IMR-90 (cell line): ENCODE results near the gene TNS3. TPM values are rescaled to one million over a fixed set of nuclear protein-coding genes. Genes with fewer than 3 reads are reported as not detected.

Experiments
- ATAC-seq: fragments of 200-7000 bp; cut with Tn5 transposase; 2 replicates; pipeline ENCODE4 v1.9.1; 2020; ENCODE audit warnings: low read depth, mild to moderate bottlenecking, moderate library complexity
- BruUV-seq: library from RNA; stranded (reverse); fragments of 400-500 nt; replicated peaks from 2 replicates; lab custom pipeline; 2021; lab: Mats Ljungman, UMichigan
- CTCF ChIA-PET: fragments of 300-600 bp; formaldehyde crosslinking; extraction: SDS; loops from one replicate; lab custom pipeline; 2021; ENCODE audit warnings: antibody characterized with exemption; lab: Yijun Ruan, JAX
- POLR2A ChIA-PET: fragments of 300-600 bp; sonication (Branson Sonifier 250); formaldehyde crosslinking; loops from one replicate; lab custom pipeline; 2022; ENCODE audit warnings: antibody characterized with exemption; ENCODE audit not compliant: unreplicated experiment; lab: Charles Lee
- DNase-seq: peaks from one replicate; pipeline ENCODE4 v3.0.0; 2013
- H2AFZ ChIP-seq: replicated peaks from 2 replicates; pipeline ENCODE3; 2013; ENCODE audit warnings: low read length, mild to moderate bottlenecking; ENCODE audit not compliant: poor library complexity
- H2AK5ac ChIP-seq: 2 replicates; pipeline ENCODE4 v1.6.1; 2013; ENCODE audit warnings: low read depth, low read length, inconsistent platforms
- H2AK9ac ChIP-seq: replicated peaks from 2 replicates; pipeline ENCODE3; 2013; ENCODE audit warnings: mild to moderate bottlenecking, low read depth, low read length, moderate library complexity; ENCODE audit not compliant: poor library complexity
- H2BK120ac ChIP-seq: 2 replicates; pipeline ENCODE4 v1.6.1; 2013; ENCODE audit warnings: low read depth, low read length, inconsistent platforms
- H2BK15ac ChIP-seq: 3 replicates; pipeline ENCODE4 v1.6.1; 2013; ENCODE audit warnings: low read depth, low read length, inconsistent platforms
- H2BK20ac ChIP-seq: 2 replicates; pipeline ENCODE4 v1.6.1; 2013; ENCODE audit warnings: low read depth, mild to moderate bottlenecking, inconsistent platforms, low read length, moderate library complexity
- H2BK5ac ChIP-seq: 2 replicates; pipeline ENCODE4 v1.6.1; 2013; ENCODE audit warnings: mild to moderate bottlenecking, low read depth, low read length, inconsistent platforms; ENCODE audit not compliant: poor library complexity, severe bottlenecking
- H3K14ac ChIP-seq: replicated peaks from 2 replicates; pipeline ENCODE4 v1.6.1; 2013; ENCODE audit warnings: low read depth, low read length, inconsistent platforms
- H3K18ac ChIP-seq: 2 replicates; pipeline ENCODE4 v1.6.1; 2013; ENCODE audit warnings: low read depth, low read length, control low read depth
- H3K23ac ChIP-seq: 2 replicates; pipeline ENCODE4 v1.6.1; 2013; ENCODE audit warnings: low read depth, low read length, inconsistent platforms
- H3K27ac ChIP-seq: 2 replicates; pipeline ENCODE4 v1.5.1; 2013; ENCODE audit warnings: mild to moderate bottlenecking, control low read depth, low read length; ENCODE audit not compliant: insufficient read depth
- H3K27me3 ChIP-seq: 2 replicates; pipeline ENCODE4 v1.6.1; 2013; ENCODE audit warnings: low read length; ENCODE audit not compliant: control insufficient read depth, insufficient read depth
- H3K36me3 ChIP-seq: 2 replicates; pipeline ENCODE4 v1.6.1; 2013; ENCODE audit warnings: low read length, mixed read lengths; ENCODE audit not compliant: control insufficient read depth, insufficient read depth
- H3K4ac ChIP-seq: 2 replicates; pipeline ENCODE4 v1.6.1; 2013; ENCODE audit warnings: low read depth, low read length, inconsistent platforms
- H3K4me1 ChIP-seq: 2 replicates; pipeline ENCODE4 v1.6.1; 2013; ENCODE audit warnings: low read length, mixed read lengths; ENCODE audit not compliant: control insufficient read depth, insufficient read depth
- H3K4me2 ChIP-seq: 2 replicates; pipeline ENCODE4 v1.6.1; 2013; ENCODE audit warnings: low read depth, mild to moderate bottlenecking, control low read depth, low read length, moderate library complexity
- H3K4me3 ChIP-seq: 2 replicates; pipeline ENCODE4 v1.5.1; 2013; ENCODE audit warnings: low read depth, mild to moderate bottlenecking, control low read depth, low read length, moderate library complexity; ENCODE audit not compliant: insufficient read depth
- H3K56ac ChIP-seq: 2 replicates; pipeline ENCODE4 v1.6.1; 2013; ENCODE audit warnings: low read length, inconsistent platforms; ENCODE audit not compliant: insufficient read depth; ENCODE audit errors: extremely low read depth
- H3K79me1 ChIP-seq, 2 experiments: 2 replicates each; pipeline ENCODE4 v1.6.1; 2013; ENCODE audit warnings: low read length in 2 of 2, inconsistent platforms in 1 of 2, low read depth in 1 of 2
- H3K9ac ChIP-seq: 2 replicates; pipeline ENCODE4 v1.6.1; 2013; ENCODE audit warnings: low read depth, low read length, control low read depth
- H3K9me1 ChIP-seq: 2 replicates; pipeline ENCODE4 v1.6.1; 2013; ENCODE audit warnings: low read length, inconsistent platforms; ENCODE audit not compliant: insufficient read depth
- H3K9me3 ChIP-seq: 2 replicates; pipeline ENCODE4 v1.6.1; 2013; ENCODE audit warnings: low read length; ENCODE audit not compliant: control insufficient read depth, insufficient read depth
- H4K20me1 ChIP-seq: 2 replicates; pipeline ENCODE4 v1.6.1; 2013; ENCODE audit warnings: low read length, inconsistent platforms; ENCODE audit not compliant: insufficient read depth
- H4K5ac ChIP-seq: 2 replicates; pipeline ENCODE4 v1.6.1; 2013; ENCODE audit warnings: mild to moderate bottlenecking, low read depth, low read length, control low read depth
- H4K8ac ChIP-seq, 2 experiments: 2 replicates each; pipeline ENCODE4 v1.6.1; 2013; ENCODE audit warnings: low read depth in 2 of 2, low read length in 2 of 2, control low read depth in 1 of 2, inconsistent platforms in 1 of 2
- H4K91ac ChIP-seq: 2 replicates; pipeline ENCODE4 v1.6.1; 2013; ENCODE audit warnings: low read depth, low read length, inconsistent platforms; ENCODE audit not compliant: insufficient read depth
- BHLHE40 ChIP-seq: fragments of 150-350 bp; IDR thresholded peaks from 2 replicates; pipeline ENCODE4 v1.6.1; 2016; ENCODE audit warnings: mild to moderate bottlenecking, low read depth, low read length
- MAZ ChIP-seq: IDR thresholded peaks from 2 replicates; pipeline ENCODE4 v1.6.1; 2012; ENCODE audit warnings: low read depth, mild to moderate bottlenecking, low read length, improper control_type of control experiment, moderate library complexity, borderline replicate concordance
- MXI1 ChIP-seq: IDR thresholded peaks from 2 replicates; pipeline ENCODE4 v1.6.1; 2012; ENCODE audit warnings: low read depth, mild to moderate bottlenecking, low read length, moderate library complexity, borderline replicate concordance
- NFE2L2 ChIP-seq: fragments of 150-350 bp; IDR thresholded peaks from 2 replicates; pipeline ENCODE4 v1.6.1; 2016; ENCODE audit warnings: low read depth, mild to moderate bottlenecking, low read length
- RAD21 ChIP-seq: IDR thresholded peaks from 2 replicates; pipeline ENCODE4 v1.6.1; 2012; ENCODE audit warnings: low read length, improper control_type of control experiment
- RFX5 ChIP-seq: IDR thresholded peaks from 2 replicates; pipeline ENCODE4 v1.8.0; 2012; ENCODE audit warnings: low read depth, mild to moderate bottlenecking, low read length, moderate library complexity
- SMC3 ChIP-seq: fragments of 150-350 bp; IDR thresholded peaks from 2 replicates; pipeline ENCODE4 v1.6.1; 2016; ENCODE audit warnings: low read depth, mild to moderate bottlenecking, antibody characterized with exemption, low read length, moderate library complexity
- WGBS, 2 experiments: methylation state at CpG; one replicate each; pipeline versions ENCODE4 v1.1.5 to v1.1.7; 2013; ENCODE audit warnings: missing lambda C conversion rate in 2 of 2; ENCODE audit not compliant: insufficient read length in 1 of 2; ENCODE audit errors: extremely low coverage in 2 of 2; 5-methylcytosine and 5-hydroxymethylcytosine counted together
- dilution Hi-C: fragments of 300-500 bp; cut with HindIII; formaldehyde crosslinking; loops from one replicate; pipeline ENCODE4 v1.14.3; 2018; ENCODE audit warnings: low sequenced_read_pairs; ENCODE audit not compliant: unreplicated experiment
- in situ Hi-C: fragments of 300-500 bp; cut with MboI; formaldehyde crosslinking; loops from 3 replicates; pipeline ENCODE4 v1.14.3; 2019; ENCODE audit warnings: low sequenced_read_pairs, inconsistent platforms, mixed read lengths
- intact Hi-C: fragments of 100-400 bp; cut with micrococcal nuclease; formaldehyde crosslinking; loops from 2 replicates; pipeline ENCODE4 v1.10.0; 2022
- polyA plus RNA-seq, 3 experiments: library from polyadenylated mRNA; depleted of rRNA; stranded (reverse); fragments of >200 nt; gene quantifications; 2 replicates each; pipeline ENCODE4 v1.2.3, GENCODE V29; 2012; ENCODE audit warnings: low replicate concordance in 1 of 3
- total RNA-seq: library from RNA; depleted of rRNA; stranded (reverse); fragments of >200 nt; gene quantifications from 2 replicates; pipeline ENCODE4 v1.2.3, GENCODE V29; 2012
- TF ChIP-seq, protein P1 (sequence below): conservative IDR thresholded peaks from 2 replicates; pipeline ENCODE4 v1.5.1; 2012; ENCODE audit warnings: mild to moderate bottlenecking, low read depth, low read length, improper control_type of control experiment

Gene TNS3
- total and polyA plus RNA-seq, 2 of the 4 experiments (the other 2 are of a cell fraction) = 64.3 to 79.2 TPM

DNA sequence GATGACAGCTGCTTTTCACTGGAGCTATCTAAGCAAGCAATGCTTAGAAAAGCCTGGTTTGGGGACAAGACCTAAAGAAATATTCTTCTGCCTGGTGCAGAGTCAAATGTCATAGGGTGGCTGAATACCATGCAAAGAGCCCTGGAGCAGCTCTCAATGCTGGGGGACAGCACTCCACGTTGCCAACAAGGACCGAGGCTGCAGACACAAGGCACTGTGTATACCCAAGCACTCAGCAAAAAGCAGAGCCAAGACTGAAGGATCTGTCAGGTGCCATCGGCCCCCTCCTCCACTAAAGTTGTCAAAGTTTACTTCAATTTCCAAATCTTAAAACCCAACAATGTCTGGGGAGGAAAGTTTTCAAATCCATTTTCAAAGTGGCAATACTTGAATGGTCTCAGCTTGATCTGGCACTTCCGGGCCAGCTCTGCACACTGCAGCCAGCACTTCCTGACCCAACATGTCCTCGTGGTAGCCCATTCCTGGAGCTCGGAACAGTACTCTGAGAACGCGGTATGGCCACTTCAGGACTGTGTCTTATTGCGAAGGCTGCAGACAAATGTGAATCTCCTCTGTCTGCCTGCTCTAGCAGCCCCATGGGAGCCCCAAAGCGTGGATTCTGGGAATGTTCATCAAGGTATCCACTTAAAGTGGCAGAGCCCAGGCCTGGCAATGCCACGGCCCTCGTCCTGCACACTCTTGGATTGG, 191.8 kb downstream of the TNS3 start:
- peaks cover 59% of the 10 kb centered on the region for H3K36me3 ChIP-seq
- H3K9me1 ChIP-seq = peaks cover 12% of the 10 kb centered on the region; the same call in 1 of the 2 replicates
- peaks cover 6% of the 10 kb centered on the region; the same call in 1 of the 2 replicates for H3K4me1 ChIP-seq
- H3K4ac ChIP-seq = no peak overlapping the region
- intact Hi-C loops = loop anchor here (5.0 kb wide), 1 partner anchor 123 kb away; no protein-coding TSS in a partner anchor
- ChIA-PET POLR2A (no interaction called here), CTCF (no interaction called here)
- H3K27me3 ChIP-seq = no peaks in the 10 kb centered on the region
- no peak overlapping the region for H2BK5ac ChIP-seq
- BruUV-seq = no TSS peak
- no peak overlapping the region for H2BK120ac ChIP-seq
- H2BK20ac ChIP-seq = no peak overlapping the region
- dilution Hi-C loops = no loop called here
- no peak overlapping the region for H4K5ac ChIP-seq
- no peak overlapping the region for H3K9ac ChIP-seq
- no peak overlapping the region for H3K27ac ChIP-seq
- peak overlapping the region; percentile 13 for H2AK9ac ChIP-seq
- WGBS, 2 experiments = 99% methylated on average over 8 of the region's 12 CpGs; no CpG with 5 or more reads in 1 of the 2 experiments
- no peak overlapping the region for H3K14ac ChIP-seq
- H3K79me1 ChIP-seq = peaks cover 11 to 83% of the 10 kb centered on the region in 2 experiments
- ATAC-seq (no peak), DNase-seq (no peak)
- no peak overlapping the region for H4K91ac ChIP-seq
- H3K4me2 ChIP-seq = no peak overlapping the region
- TF ChIP-seq MXI1 (no peak), RFX5 (no peak), BHLHE40 (no peak), SMC3 (no peak), RAD21 (no peak), NFE2L2 (no peak), MAZ (no peak)
- TF ChIP-seq, protein P1, sequence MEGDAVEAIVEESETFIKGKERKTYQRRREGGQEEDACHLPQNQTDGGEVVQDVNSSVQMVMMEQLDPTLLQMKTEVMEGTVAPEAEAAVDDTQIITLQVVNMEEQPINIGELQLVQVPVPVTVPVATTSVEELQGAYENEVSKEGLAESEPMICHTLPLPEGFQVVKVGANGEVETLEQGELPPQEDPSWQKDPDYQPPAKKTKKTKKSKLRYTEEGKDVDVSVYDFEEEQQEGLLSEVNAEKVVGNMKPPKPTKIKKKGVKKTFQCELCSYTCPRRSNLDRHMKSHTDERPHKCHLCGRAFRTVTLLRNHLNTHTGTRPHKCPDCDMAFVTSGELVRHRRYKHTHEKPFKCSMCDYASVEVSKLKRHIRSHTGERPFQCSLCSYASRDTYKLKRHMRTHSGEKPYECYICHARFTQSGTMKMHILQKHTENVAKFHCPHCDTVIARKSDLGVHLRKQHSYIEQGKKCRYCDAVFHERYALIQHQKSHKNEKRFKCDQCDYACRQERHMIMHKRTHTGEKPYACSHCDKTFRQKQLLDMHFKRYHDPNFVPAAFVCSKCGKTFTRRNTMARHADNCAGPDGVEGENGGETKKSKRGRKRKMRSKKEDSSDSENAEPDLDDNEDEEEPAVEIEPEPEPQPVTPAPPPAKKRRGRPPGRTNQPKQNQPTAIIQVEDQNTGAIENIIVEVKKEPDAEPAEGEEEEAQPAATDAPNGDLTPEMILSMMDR = no peak
- no peaks in the 10 kb centered on the region for H3K9me3 ChIP-seq
- no peak overlapping the region for H4K8ac ChIP-seq
- no peak overlapping the region for H3K18ac ChIP-seq
- in situ Hi-C loops = no loop called here
- no peak overlapping the region for H2BK15ac ChIP-seq
- no peak overlapping the region for H3K56ac ChIP-seq
- H3K4me3 ChIP-seq = no peak overlapping the region
- no peak overlapping the region for H2AFZ ChIP-seq
- no peak overlapping the region for H2AK5ac ChIP-seq
- H3K23ac ChIP-seq = no peak overlapping the region
- H4K20me1 ChIP-seq = peaks cover 32% of the 10 kb centered on the region
